ENCODE results near the gene ACVR2B.
A peak's percentile ranks its signal among the peaks of the same experiment; 100 is the strongest.
"Not testable (repeated sequence)": the region's sequence is repeated elsewhere in the genome, so short reads cannot be mapped to it uniquely, and the experiment has no call there.

The ACVR2B gene

DNA sequence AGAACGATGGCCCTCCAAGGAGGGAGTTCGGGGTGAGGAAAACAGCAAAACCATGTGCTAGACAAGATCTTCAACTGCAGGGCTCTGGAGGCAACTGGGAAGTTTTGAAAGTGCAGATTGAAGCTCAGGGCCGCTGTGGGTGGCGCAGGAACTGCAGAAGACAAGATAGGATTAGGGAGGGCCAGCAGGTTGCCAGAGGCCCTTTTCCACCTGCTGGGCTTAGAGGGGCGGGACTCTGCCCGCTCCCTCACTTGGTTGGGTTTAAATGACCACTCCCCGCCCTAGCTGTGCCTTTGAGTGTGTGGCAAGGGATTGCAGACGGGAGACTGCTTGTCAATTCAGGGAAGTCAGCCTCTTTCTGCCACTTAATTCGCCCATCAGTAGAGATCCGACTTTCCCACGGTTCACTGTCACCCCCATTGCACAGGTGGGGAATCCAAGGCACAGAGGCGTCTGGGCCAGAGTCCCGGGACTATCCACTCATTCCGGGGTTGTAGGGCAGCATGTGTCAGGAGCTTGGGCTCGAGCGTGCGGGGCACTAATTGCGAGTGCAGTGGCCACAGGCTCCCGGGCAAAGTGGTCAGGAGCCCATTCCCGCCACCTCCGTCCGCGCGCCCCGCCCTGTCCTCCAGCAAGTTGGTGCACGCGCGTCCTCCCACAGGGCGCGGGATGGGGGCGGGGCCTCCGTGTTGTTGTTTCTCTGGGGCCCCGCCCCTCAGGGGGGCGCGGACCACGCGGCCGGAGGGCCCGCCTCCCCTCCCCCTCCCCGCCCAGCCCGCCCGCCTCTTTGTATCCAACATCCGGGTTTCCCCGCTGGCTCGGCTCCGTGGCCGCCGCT, at the start of gene ACVR2B:
TSS of gene ACVR2B (plus strand) at position 816 of the 838 bp plus-strand sequence. CDS start 433 bp downstream, outside the sequence.
- Mint-ChIP-seq H3K27me3 (peaks cover 27% of the 10 kb centered on the region), H3K36me3 (no peaks in the 10 kb centered on the region), H3K4me1 (peaks cover 25% of the 10 kb centered on the region), H3K9me3 (no peaks in the 10 kb centered on the region), H3K4me3 (peak within 1 kb of the TSS; percentile 94), H3K27ac (peak within 1 kb of the TSS; percentile 66)
- peak; percentile 70 for ATAC-seq

DNA sequence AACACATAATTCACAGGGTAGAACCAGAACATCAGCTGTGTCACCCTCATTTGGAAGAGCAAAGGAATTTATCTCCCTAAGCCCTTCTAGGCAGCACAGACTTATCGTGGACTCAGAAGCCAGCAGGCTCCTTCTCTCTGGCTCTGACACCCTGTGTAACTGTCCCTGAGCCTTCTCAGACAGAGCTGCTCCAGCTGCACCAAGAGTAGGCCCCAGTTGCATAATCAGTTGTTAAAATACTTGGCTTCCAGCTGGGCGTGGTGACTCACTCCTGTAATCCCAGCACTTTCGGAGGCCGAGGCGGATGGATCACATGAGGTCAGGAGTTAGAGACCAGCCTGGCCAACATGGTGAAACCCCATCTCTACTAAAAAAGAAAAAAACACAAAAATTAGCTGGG, 49.4 kb upstream of the ACVR2B start:
- no peak for ATAC-seq
- Mint-ChIP-seq H3K36me3 (peaks cover 12% of the 10 kb centered on the region), H3K4me3 (no peak overlapping the region), H3K4me1 (no peaks in the 10 kb centered on the region), H3K9me3 (peaks cover 3% of the 10 kb centered on the region), H3K27ac (no peak overlapping the region), H3K27me3 (no peaks in the 10 kb centered on the region)

- H3K36me3 Mint-ChIP-seq = peaks cover 7% of the 10 kb centered on the region
- ATAC-seq = no peak
- no peak overlapping the region for H3K4me3 Mint-ChIP-seq
- no peaks in the 10 kb centered on the region for H3K4me1 Mint-ChIP-seq
- peaks cover 14% of the 10 kb centered on the region for H3K27me3 Mint-ChIP-seq
- H3K27ac Mint-ChIP-seq = no peak overlapping the region
- H3K9me3 Mint-ChIP-seq = peaks cover 3% of the 10 kb centered on the region
Measured at GRCh38 chr3:38411591-38411990, 42.1 kb upstream of the ACVR2B start.

GRCh38 chr3:38420758-38421157, 32.9 kb upstream of the ACVR2B start:
- H3K27me3 Mint-ChIP-seq = not testable (repeated sequence)

GRCh38 chr3:38421679-38422336, 31.9 kb upstream of the ACVR2B start:
- no peaks in the 10 kb centered on the region for H3K4me1 Mint-ChIP-seq
- no peak overlapping the region for H3K4me3 Mint-ChIP-seq
- no peaks in the 10 kb centered on the region for H3K36me3 Mint-ChIP-seq
- no peak for ATAC-seq
- no peak overlapping the region for H3K27ac Mint-ChIP-seq
- no peaks in the 10 kb centered on the region for H3K9me3 Mint-ChIP-seq
- peaks cover 1% of the 10 kb centered on the region for H3K27me3 Mint-ChIP-seq

More at GRCh38 chr3:38420758-38421157, 32.9 kb upstream of the ACVR2B start:
- H3K9me3 Mint-ChIP-seq, ATAC-seq, H3K4me1 Mint-ChIP-seq, H3K36me3 Mint-ChIP-seq, H3K27ac Mint-ChIP-seq, H3K4me3 Mint-ChIP-seq: not testable (repeated sequence)

DNA sequence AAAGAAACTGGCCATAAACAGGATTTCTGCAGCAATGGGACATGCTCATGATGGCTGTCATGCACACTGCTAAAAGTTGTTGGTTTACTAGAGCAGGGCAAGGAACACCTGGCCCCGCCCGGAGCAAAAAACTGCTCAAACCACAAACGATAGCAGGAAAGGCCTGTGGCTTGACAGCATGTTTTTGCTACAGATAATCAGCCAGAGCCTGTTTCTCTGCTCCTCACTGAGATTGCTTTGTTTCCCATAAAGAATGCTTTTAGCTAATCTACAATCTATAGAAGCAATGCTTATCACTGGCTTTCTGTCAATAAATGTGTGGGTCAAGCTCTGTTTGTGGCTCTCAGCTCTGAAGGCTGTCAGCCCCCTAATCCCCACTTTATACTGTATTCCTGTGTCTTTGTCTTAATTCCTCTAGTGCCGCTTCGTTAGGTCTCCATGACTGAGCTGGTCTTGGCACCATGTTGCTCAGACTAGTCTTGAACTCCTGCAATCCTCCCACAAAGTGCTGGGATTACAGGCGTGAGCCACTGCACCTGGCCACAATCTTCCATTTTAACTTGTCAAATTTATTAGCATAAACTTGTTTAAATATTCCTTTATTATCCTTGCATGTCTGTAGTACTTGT, 26.8 kb upstream of the ACVR2B start:
- not testable (repeated sequence) for H3K27ac Mint-ChIP-seq, H3K9me3 Mint-ChIP-seq, ATAC-seq, H3K36me3 Mint-ChIP-seq, H3K4me1 Mint-ChIP-seq, H3K4me3 Mint-ChIP-seq
- H3K27me3 Mint-ChIP-seq = peaks cover 37% of the 10 kb centered on the region

- H3K27ac Mint-ChIP-seq, H3K4me3 Mint-ChIP-seq, H3K4me1 Mint-ChIP-seq, ATAC-seq, H3K36me3 Mint-ChIP-seq: not testable (repeated sequence)
- Mint-ChIP-seq H3K27me3 (peaks cover 30% of the 10 kb centered on the region), H3K9me3 (peaks cover 17% of the 10 kb centered on the region)
Measured at GRCh38 chr3:38432871-38433658, 20.6 kb upstream of the ACVR2B start.

GRCh38 chr3:38433661-38434060, 20.0 kb upstream of the ACVR2B start:
- H3K27ac Mint-ChIP-seq, H3K4me3 Mint-ChIP-seq, ATAC-seq, H3K4me1 Mint-ChIP-seq, H3K36me3 Mint-ChIP-seq: not testable (repeated sequence)
- peaks cover 24% of the 10 kb centered on the region for H3K27me3 Mint-ChIP-seq
- peaks cover 17% of the 10 kb centered on the region for H3K9me3 Mint-ChIP-seq

DNA sequence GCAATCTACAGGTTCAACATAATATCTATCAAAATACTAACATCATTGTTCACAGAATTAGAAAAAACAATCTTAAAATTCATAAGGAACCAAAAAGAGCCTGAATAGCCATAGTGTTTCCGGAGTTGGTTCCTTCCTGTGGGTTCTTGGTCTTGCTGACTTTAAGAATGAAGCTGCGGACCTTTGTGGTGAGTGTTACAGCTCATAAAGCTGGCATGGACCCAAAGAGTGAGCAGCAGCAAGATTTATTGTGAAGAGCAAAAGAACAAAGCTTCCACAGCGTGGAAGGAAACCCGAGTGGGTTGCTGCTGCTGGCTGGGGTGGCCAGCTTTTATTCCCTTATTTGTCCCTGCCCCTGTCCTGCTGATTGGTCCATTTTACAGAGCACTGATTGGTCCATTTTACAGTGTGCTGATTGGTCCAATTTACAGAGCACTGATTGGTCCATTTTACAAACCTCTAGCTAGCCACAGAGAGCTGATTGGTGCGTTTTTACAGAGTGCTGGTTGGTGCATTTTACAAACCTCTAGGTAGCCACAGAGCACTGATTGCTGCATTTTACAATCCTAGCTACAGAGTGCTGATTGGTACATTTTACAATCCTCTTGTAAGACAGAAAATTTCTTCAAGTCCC, 15.1 kb upstream of the ACVR2B start:
- not testable (repeated sequence) for H3K4me1 Mint-ChIP-seq, H3K27me3 Mint-ChIP-seq, H3K27ac Mint-ChIP-seq, H3K4me3 Mint-ChIP-seq, H3K36me3 Mint-ChIP-seq, ATAC-seq
- H3K9me3 Mint-ChIP-seq = peaks cover 18% of the 10 kb centered on the region

DNA sequence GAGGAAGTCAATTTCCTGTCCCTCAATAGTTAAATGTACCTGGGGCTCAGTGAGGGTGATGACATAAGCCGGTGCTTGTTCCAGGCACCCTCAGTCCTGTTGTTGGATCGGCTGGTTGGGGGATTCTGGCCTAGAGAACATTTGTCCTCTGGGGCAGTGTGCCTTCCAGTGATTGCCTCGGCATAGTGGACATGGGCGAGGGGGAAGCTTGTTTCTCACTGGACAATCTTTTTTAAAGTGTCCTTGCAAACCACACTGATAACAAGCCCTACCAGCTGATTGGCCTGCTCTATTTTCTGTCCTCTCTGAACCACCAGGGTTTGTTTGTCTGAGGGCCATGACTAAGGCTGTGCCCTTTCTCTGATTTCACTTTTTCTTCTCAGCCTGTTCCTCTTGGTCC, 10.5 kb upstream of the ACVR2B start:
- H3K27me3 Mint-ChIP-seq = peaks cover 24% of the 10 kb centered on the region
- not testable (repeated sequence) for H3K4me1 Mint-ChIP-seq, ATAC-seq, H3K4me3 Mint-ChIP-seq, H3K9me3 Mint-ChIP-seq, H3K36me3 Mint-ChIP-seq, H3K27ac Mint-ChIP-seq

GRCh38 chr3:38446085-38446686, 7.5 kb upstream of the ACVR2B start:
- no peak overlapping the region for H3K27ac Mint-ChIP-seq
- H3K4me3 Mint-ChIP-seq = no peak overlapping the region
- H3K4me1 Mint-ChIP-seq = no peaks in the 10 kb centered on the region
- no peaks in the 10 kb centered on the region for H3K36me3 Mint-ChIP-seq
- H3K27me3 Mint-ChIP-seq = peaks cover 33% of the 10 kb centered on the region
- no peaks in the 10 kb centered on the region for H3K9me3 Mint-ChIP-seq
- ATAC-seq = no peak

GRCh38 chr3:38446812-38447211, 6.9 kb upstream of the ACVR2B start:
- Mint-ChIP-seq H3K36me3 (no peaks in the 10 kb centered on the region), H3K4me3 (no peak overlapping the region), H3K27ac (no peak overlapping the region), H3K4me1 (no peaks in the 10 kb centered on the region), H3K27me3 (peaks cover 40% of the 10 kb centered on the region), H3K9me3 (no peaks in the 10 kb centered on the region)
- no peak for ATAC-seq

- no peak overlapping the region for H3K4me3 Mint-ChIP-seq
- ATAC-seq = no peak
- peaks cover 42% of the 10 kb centered on the region for H3K27me3 Mint-ChIP-seq
- H3K27ac Mint-ChIP-seq = no peak overlapping the region
- H3K4me1 Mint-ChIP-seq = peaks cover 20% of the 10 kb centered on the region
- H3K9me3 Mint-ChIP-seq = no peaks in the 10 kb centered on the region
- no peaks in the 10 kb centered on the region for H3K36me3 Mint-ChIP-seq
Measured at GRCh38 chr3:38450853-38451252, 2.8 kb upstream of the ACVR2B start.

DNA sequence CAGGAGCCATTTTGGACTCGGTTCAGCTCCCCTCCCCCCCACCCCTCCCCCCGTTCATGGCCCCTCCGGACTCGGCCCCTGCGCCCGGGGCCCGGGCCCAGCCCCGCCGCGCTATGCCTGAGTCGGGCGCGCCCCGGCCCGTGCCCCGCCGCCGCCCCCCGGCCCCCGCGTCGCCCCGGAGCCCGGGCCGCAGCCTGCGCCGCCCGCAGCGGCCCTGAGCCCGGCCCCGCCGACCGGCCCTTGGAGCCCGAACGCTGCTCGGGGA, 155 bp downstream of the ACVR2B start:
- H3K27me3 Mint-ChIP-seq = peaks cover 27% of the 10 kb centered on the region
- peaks cover 25% of the 10 kb centered on the region for H3K4me1 Mint-ChIP-seq
- H3K9me3 Mint-ChIP-seq = no peaks in the 10 kb centered on the region
- H3K27ac Mint-ChIP-seq = no peak overlapping the region
- ATAC-seq = no peak
- H3K4me3 Mint-ChIP-seq = peak overlapping the region; percentile 94
- H3K36me3 Mint-ChIP-seq = no peaks in the 10 kb centered on the region
